ENCODE results near the gene GDI1.

GRCh38 chrX:154426916-154427770 lies 9.8 kb upstream of the GDI1 start:
- TF ChIP-seq ZFP36 (IDR thresholded peaks at IDR 0.05; ENCODE audit: low read depth, low read length, partially characterized antibody) = no peak
- no peak for TF ChIP-seq SREBF2 (CRISPR knock-in tag; IDR thresholded peaks at IDR 0.05)
- TF ChIP-seq MAX (CRISPR knock-in tag; IDR thresholded peaks at IDR 0.05) = no peak
